Choroid plexus epithelial cell (primary cell): ENCODE results near the gene TEPSIN.

Source experiments
- DNase-seq: peaks from one replicate; pipeline ENCODE4 v3.0.0-alpha.2; 2010; ENCODE audit warnings: low read depth
- H3K4me3 ChIP-seq: 2 replicates; pipeline ENCODE4 v1.5.1; 2011; ENCODE audit warnings: low read depth, mild to moderate bottlenecking, control low read depth, low read length, moderate library complexity
- CTCF ChIP-seq: conservative IDR thresholded peaks from 2 replicates; pipeline ENCODE4 v1.5.1; 2011; ENCODE audit warnings: low read depth, mild to moderate bottlenecking, control low read depth, inconsistent platforms, low read length, moderate library complexity

The TEPSIN gene

GRCh38 chr17:81254955-81255717 lies 16.3 kb upstream of the TEPSIN start:
- TF ChIP-seq CTCF, result peak; percentile 78
- peak; percentile 79 for DNase-seq
- H3K4me3 ChIP-seq, result no peak overlapping the region

GRCh38 chr17:81253358-81254131 lies 14.7 kb upstream of the TEPSIN start:
- TF ChIP-seq CTCF, result peak; percentile 83
- H3K4me3 ChIP-seq, result no peak overlapping the region
- peak; percentile 55 for DNase-seq

GRCh38 chr17:81252987-81253329 lies 14.1 kb upstream of the TEPSIN start:
- DNase-seq, result no peak
- no peak overlapping the region for H3K4me3 ChIP-seq
- no peak for TF ChIP-seq CTCF

- no peak overlapping the region for H3K4me3 ChIP-seq
- DNase-seq, result no peak
- no peak for TF ChIP-seq CTCF
Observed at GRCh38 chr17:81252326-81252986, 13.6 kb upstream of the TEPSIN start.

GRCh38 chr17:81251709-81252301 lies 12.9 kb upstream of the TEPSIN start:
- TF ChIP-seq CTCF, result no peak
- no peak overlapping the region for H3K4me3 ChIP-seq
- no peak for DNase-seq

GRCh38 chr17:81251094-81251708 lies 12.3 kb upstream of the TEPSIN start:
- no peak for TF ChIP-seq CTCF
- no peak for DNase-seq

More at GRCh38 chr17:81251094-81251708, 12.3 kb upstream of the TEPSIN start:
- H3K4me3 ChIP-seq, result no peak overlapping the region
